MM.1S (cell line): Measurements from ENCODE around the gene PLD4.
A peak's percentile ranks its signal among the peaks of the same experiment; 100 is the strongest.

Experiments
- DNase-seq: peaks from one replicate; pipeline ENCODE4 v3.0.0-alpha.2; 2015
- H2AFZ ChIP-seq: fragments of 300-600 bp; sonication (generic); 2 replicates; pipeline ENCODE4 v1.6.0; 2016; ENCODE audit warnings: antibody characterized with exemption, low read length
- H3F3A ChIP-seq: fragments of 300-600 bp; sonication (generic); 2 replicates; pipeline ENCODE4 v1.6.1; 2016; ENCODE audit warnings: mild to moderate bottlenecking, antibody characterized with exemption, low read length, moderate library complexity, mixed read lengths; ENCODE audit not compliant: insufficient read depth
- H3K27ac ChIP-seq: fragments of 300-600 bp; sonication (generic); 2 replicates; pipeline ENCODE4 v1.5.1; 2016; ENCODE audit warnings: mild to moderate bottlenecking, low read length
- H3K27me3 ChIP-seq: fragments of 300-600 bp; sonication (generic); replicated peaks from 2 replicates; pipeline ENCODE4 v1.6.0; 2016; ENCODE audit warnings: low read length; ENCODE audit not compliant: insufficient read depth
- H3K36me3 ChIP-seq: fragments of 300-600 bp; sonication (generic); replicated peaks from 2 replicates; pipeline ENCODE4 v1.6.1; 2016; ENCODE audit warnings: mild to moderate bottlenecking, low read length, mixed read lengths; ENCODE audit not compliant: insufficient read depth
- H3K4me1 ChIP-seq: fragments of 300-600 bp; sonication (generic); 2 replicates; pipeline ENCODE4 v1.6.1; 2016; ENCODE audit warnings: low read length, mixed read lengths
- H3K4me2 ChIP-seq: fragments of 300-600 bp; sonication (generic); 2 replicates; pipeline ENCODE4 v1.6.0; 2016; ENCODE audit warnings: low read depth, low read length
- H3K4me3 ChIP-seq: fragments of 300-600 bp; sonication (generic); 2 replicates; pipeline ENCODE4 v1.5.1; 2016; ENCODE audit warnings: low read length, mixed read lengths
- H3K79me2 ChIP-seq: fragments of 300-600 bp; sonication (generic); 2 replicates; pipeline ENCODE4 v1.6.1; 2016; ENCODE audit warnings: mixed run types, low read length, mixed read lengths
- H3K9ac ChIP-seq: fragments of 300-600 bp; sonication (generic); 2 replicates; pipeline ENCODE4 v1.6.1; 2016; ENCODE audit warnings: low read length, mixed read lengths
- H3K9me2 ChIP-seq: fragments of 300-600 bp; sonication (generic); replicated peaks from 2 replicates; pipeline ENCODE4 v1.6.1; 2016; ENCODE audit warnings: mild to moderate bottlenecking, low read length, mixed read lengths; ENCODE audit not compliant: insufficient read depth
- H3K9me3 ChIP-seq: fragments of 300-600 bp; sonication (generic); replicated peaks from 2 replicates; pipeline ENCODE4 v1.6.1; 2016; ENCODE audit warnings: mild to moderate bottlenecking, low read length, mixed read lengths; ENCODE audit not compliant: insufficient read depth
- H4K20me1 ChIP-seq: fragments of 300-600 bp; sonication (generic); 2 replicates; pipeline ENCODE4 v1.6.1; 2016; ENCODE audit warnings: mild to moderate bottlenecking, low read length, moderate library complexity, mixed read lengths; ENCODE audit not compliant: insufficient read depth
- CTCF ChIP-seq: fragments of 300-600 bp; sonication (generic); IDR thresholded peaks from 2 replicates; pipeline ENCODE4 v1.5.1; 2016; ENCODE audit warnings: antibody characterized with exemption, low read length, mixed read lengths
- EZH2 ChIP-seq: fragments of 300-600 bp; sonication (generic); optimal IDR thresholded peaks from 2 replicates; pipeline ENCODE3; 2017; ENCODE audit warnings: low read depth, mild to moderate bottlenecking, antibody characterized with exemption, low read length, mixed read lengths
- EZH2phosphoT487 ChIP-seq: fragments of 300-600 bp; sonication (generic); IDR thresholded peaks from 2 replicates; pipeline ENCODE4 v1.6.1; 2018; ENCODE audit warnings: antibody characterized with exemption, low read length

Gene PLD4

GRCh38 chr14:104880584-104881210 lies 44.0 kb upstream of the PLD4 start:
- Histone ChIP-seq H3K4me1 (no peaks in the 10 kb centered on the region), H3K36me3 (no peaks in the 10 kb centered on the region)

GRCh38 chr14:104881369-104881979 lies 43.2 kb upstream of the PLD4 start:
- TF ChIP-seq EZH2 (no peak), CTCF (no peak), EZH2phosphoT487 (no peak)
- Histone ChIP-seq H4K20me1 (no peaks in the 10 kb centered on the region), H3K9me3 (no peaks in the 10 kb centered on the region), H2AFZ (no peak overlapping the region), H3F3A (no peaks in the 10 kb centered on the region), H3K27ac (no peak overlapping the region), H3K36me3 (no peaks in the 10 kb centered on the region), H3K4me3 (no peak overlapping the region), H3K4me1 (no peaks in the 10 kb centered on the region), H3K79me2 (no peaks in the 10 kb centered on the region), H3K4me2 (no peak overlapping the region), H3K9me2 (no peaks in the 10 kb centered on the region), H3K9ac (no peak overlapping the region), H3K27me3 (no peaks in the 10 kb centered on the region)
- no peak for DNase-seq

More at GRCh38 chr14:104880584-104881210, 44.0 kb upstream of the PLD4 start:
- H3K4me2 ChIP-seq, result no peak overlapping the region
- TF ChIP-seq EZH2 (no peak), EZH2phosphoT487 (no peak)
- no peaks in the 10 kb centered on the region for H3K9me2 ChIP-seq
- H4K20me1 ChIP-seq, result no peaks in the 10 kb centered on the region
- H3K79me2 ChIP-seq, result no peaks in the 10 kb centered on the region
- no peak overlapping the region for H3K4me3 ChIP-seq
- no peak overlapping the region for H3K27ac ChIP-seq
- no peak for DNase-seq
- H3K27me3 ChIP-seq, result no peaks in the 10 kb centered on the region
- no peak overlapping the region for H3K9ac ChIP-seq
- no peak overlapping the region for H2AFZ ChIP-seq
- H3K9me3 ChIP-seq, result no peaks in the 10 kb centered on the region
- H3F3A ChIP-seq, result no peaks in the 10 kb centered on the region

GRCh38 chr14:104882325-104882973 lies 42.2 kb upstream of the PLD4 start:
- H3K4me2 ChIP-seq, result no peak overlapping the region
- H3K9me2 ChIP-seq, result no peaks in the 10 kb centered on the region
- no peaks in the 10 kb centered on the region for H4K20me1 ChIP-seq

More at GRCh38 chr14:104882325-104882973, 42.2 kb upstream of the PLD4 start:
- no peak overlapping the region for H2AFZ ChIP-seq
- no peak overlapping the region for H3K27ac ChIP-seq
- peak; percentile 21 for DNase-seq
- no peaks in the 10 kb centered on the region for H3K36me3 ChIP-seq
- H3K4me1 ChIP-seq, result no peaks in the 10 kb centered on the region
- no peak overlapping the region for H3K9ac ChIP-seq
- TF ChIP-seq CTCF (no peak), EZH2phosphoT487 (no peak), EZH2 (no peak)
- H3K27me3 ChIP-seq, result no peaks in the 10 kb centered on the region
- no peaks in the 10 kb centered on the region for H3F3A ChIP-seq
- no peaks in the 10 kb centered on the region for H3K79me2 ChIP-seq
- no peak overlapping the region for H3K4me3 ChIP-seq
- H3K9me3 ChIP-seq, result no peaks in the 10 kb centered on the region
